Neural cell (in vitro differentiated cells): Measurements from ENCODE around the gene PUM2.

Source experiments
- CTCF ChIP-seq: fragments of 450-650 bp; IDR thresholded peaks from 2 replicates; pipeline ENCODE4 v1.5.1; 2014; ENCODE audit warnings: antibody characterized with exemption, mild to moderate bottlenecking, moderate library complexity; ENCODE audit not compliant: poor library complexity, severe bottlenecking
- POLR2AphosphoS5 ChIP-seq: IDR thresholded peaks from 2 replicates; pipeline ENCODE4 v1.6.1; 2012

- TF ChIP-seq POLR2AphosphoS5 (no peak), CTCF (no peak)
These were observed 57.7 kb downstream of the PUM2 start for GRCh38 chr2:20292984-20293383.
